SH-SY5Y (cell line): Measurements from ENCODE around the gene ZCCHC8.

ENCODE experiments used
- GATA2 ChIP-seq: IDR thresholded peaks from 2 replicates; pipeline ENCODE4 v1.6.1; 2011; ENCODE audit warnings: mild to moderate bottlenecking, low read depth, low read length
- GATA3 ChIP-seq: IDR thresholded peaks from 2 replicates; pipeline ENCODE4 v1.6.1; 2011; ENCODE audit warnings: low read depth, mild to moderate bottlenecking, low read length, moderate library complexity

GRCh38 chr12:122528582-122528981 is 27.9 kb upstream of the ZCCHC8 start:
- TF ChIP-seq GATA2 = no peak
- TF ChIP-seq GATA3 = no peak
